HepG2 (cell line): ENCODE data around the gene ZFHX3. TPM values are rescaled to one million over a fixed set of nuclear protein-coding genes. Genes with fewer than 3 reads are reported as not detected.
A peak's percentile ranks its signal among the peaks of the same experiment; 100 is the strongest.

ENCODE experiments used
- ATAC-seq: fragments of 200-7000 bp; cut with Tn5 transposase; 3 replicates; pipeline ENCODE4 v1.9.1; 2020; ENCODE audit warnings: mild to moderate bottlenecking, moderate library complexity
- BruUV-seq: library from RNA; stranded (reverse); fragments of 400-500 nt; replicated peaks from 2 replicates; lab custom pipeline; 2021; lab: Mats Ljungman, UMichigan
- CTCF ChIA-PET: fragments of 300-600 bp; formaldehyde crosslinking; extraction: SDS; loops from one replicate; lab custom pipeline; 2021; ENCODE audit warnings: low total read pairs, inconsistent platforms, low intra/inter-chr PET ratio; lab: Yijun Ruan, JAX
- POLR2A ChIA-PET: fragments of 350-600 bp; sonication (Branson Sonifier 250); formaldehyde crosslinking; loops from one replicate; lab custom pipeline; 2020; ENCODE audit warnings: antibody characterized with exemption, inconsistent platforms; lab: Yijun Ruan, JAX
- DNase-seq: peaks from one replicate; pipeline ENCODE4 v3.0.0-alpha.2; 2015; ENCODE audit warnings: low spot score
- FAIRE-seq: peaks from 3 replicates; lab custom pipeline; 2011; peaks lifted over from hg19 to GRCh38; lab: Jason Lieb, UNC
- H2AFZ ChIP-seq: one replicate; pipeline ENCODE4 v1.6.1; 2011; ENCODE audit warnings: low read length, inconsistent platforms
- H3K27ac ChIP-seq: fragments of 300-600 bp; 3 replicates; pipeline ENCODE4 v1.8.0; 2011; ENCODE audit warnings: mixed run types, mild to moderate bottlenecking, mixed read lengths, low read length, inconsistent platforms; ENCODE audit not compliant: insufficient read depth; ENCODE audit errors: extremely low read length
- H3K27me3 ChIP-seq, 2 experiments: fragments of 200-600 bp in 1 of 2; 2 replicates in 1 of 2; 3 replicates in 1 of 2; pipeline versions ENCODE4 v1.6.0 to v1.8.0; 2011; ENCODE audit warnings: low read length in 2 of 2, mild to moderate bottlenecking in 2 of 2, moderate library complexity in 2 of 2, inconsistent platforms in 1 of 2; ENCODE audit not compliant: insufficient read depth in 2 of 2, control insufficient read depth in 1 of 2
- H3K36me3 ChIP-seq, 2 experiments: fragments of 200-600 bp in 1 of 2; replicated peaks in 1 of 2; 2 replicates in 1 of 2; 3 replicates in 1 of 2; pipeline versions ENCODE4 v1.5.1 to v1.8.0; 2011; ENCODE audit warnings: low read length in 2 of 2, inconsistent platforms in 1 of 2; ENCODE audit not compliant: insufficient read depth in 2 of 2, control insufficient read depth in 1 of 2
- H3K4me1 ChIP-seq: 2 replicates; pipeline ENCODE4 v1.5.1; 2012; ENCODE audit warnings: low read length, inconsistent platforms; ENCODE audit not compliant: insufficient read depth
- H3K4me2 ChIP-seq: 2 replicates; pipeline ENCODE4 v1.6.0; 2011; ENCODE audit warnings: low read depth, low read length, inconsistent platforms
- H3K4me3 ChIP-seq, 3 experiments: fragments of 200-600 bp in 1 of 3; sonication (generic), shearing (Covaris generic) in 1 of 3; replicated peaks in 1 of 3; 2 replicates each; pipeline ENCODE4 v1.5.1; 2011 to 2016; ENCODE audit warnings: low read length in 3 of 3, inconsistent platforms in 2 of 3, low read depth in 2 of 3, mild to moderate bottlenecking in 2 of 3, control low read depth in 1 of 3, mixed read lengths in 1 of 3; ENCODE audit not compliant: insufficient read depth in 1 of 3
- H3K79me2 ChIP-seq: one replicate; pipeline ENCODE4 v1.6.1; 2011; ENCODE audit warnings: low read length, inconsistent platforms; ENCODE audit not compliant: insufficient read depth
- H3K9ac ChIP-seq: 2 replicates; pipeline ENCODE4 v1.6.0; 2011; ENCODE audit warnings: mild to moderate bottlenecking, low read depth, low read length, inconsistent platforms; ENCODE audit not compliant: insufficient read depth
- H3K9me3 ChIP-seq: 2 replicates; pipeline ENCODE4 v1.5.1; 2012; ENCODE audit warnings: mild to moderate bottlenecking, low read length
- H4K20me1 ChIP-seq: 2 replicates; pipeline ENCODE4 v1.6.0; 2011; ENCODE audit warnings: inconsistent platforms, mild to moderate bottlenecking, low read length, moderate library complexity; ENCODE audit not compliant: insufficient read depth
- ARNT2 ChIP-seq: sonication (generic); formaldehyde crosslinking; IDR thresholded peaks from 2 replicates; pipeline ENCODE4 v1.8.0; 2022; ENCODE audit warnings: mild to moderate bottlenecking, low read depth, missing genetic modification reagents, moderate library complexity
- FOXK1 ChIP-seq: sonication (generic); formaldehyde crosslinking; IDR thresholded peaks from 2 replicates; pipeline ENCODE4 v1.4.0; 2020; ENCODE audit warnings: low read depth, missing genetic modification reagents, borderline replicate concordance
- IRF2 ChIP-seq: IDR thresholded peaks from 2 replicates; pipeline ENCODE4 v1.6.1; 2018; ENCODE audit warnings: missing genetic modification reagents, missing compliant biosample characterization
- ISX ChIP-seq: sonication (generic); formaldehyde crosslinking; conservative IDR thresholded peaks from 2 replicates; pipeline ENCODE4 v1.5.0; 2020; ENCODE audit warnings: missing genetic modification reagents
- NR0B2 ChIP-seq: sonication (generic); formaldehyde crosslinking; IDR thresholded peaks from 2 replicates; pipeline ENCODE4 v1.4.0; 2020; ENCODE audit warnings: mild to moderate bottlenecking, missing genetic modification reagents
- RBM22 ChIP-seq: fragments of 200-400 bp; formaldehyde crosslinking; optimal IDR thresholded peaks from 2 replicates; pipeline ENCODE3; 2017; ENCODE audit warnings: mild to moderate bottlenecking, low read length, moderate library complexity
- SMAD3 ChIP-seq: sonication (generic); formaldehyde crosslinking; IDR thresholded peaks from 2 replicates; pipeline ENCODE4 v1.4.0; 2020; ENCODE audit warnings: missing genetic modification reagents
- SNAPC4 ChIP-seq: sonication (generic); formaldehyde crosslinking; IDR thresholded peaks from 2 replicates; pipeline ENCODE4 v1.4.0; 2020; ENCODE audit warnings: mild to moderate bottlenecking, missing genetic modification reagents
- ZNF317 ChIP-seq: sonication (generic); formaldehyde crosslinking; IDR thresholded peaks from 2 replicates; pipeline ENCODE4 v1.5.0; 2020; ENCODE audit warnings: mild to moderate bottlenecking, missing genetic modification reagents
- ZNF547 ChIP-seq: sonication (generic); formaldehyde crosslinking; IDR thresholded peaks from 2 replicates; pipeline ENCODE4 v1.5.1; 2020; ENCODE audit warnings: mild to moderate bottlenecking, missing genetic modification reagents
- ZNF570 ChIP-seq: sonication (generic); formaldehyde crosslinking; IDR thresholded peaks from 2 replicates; pipeline ENCODE4 v1.4.0; 2020; ENCODE audit warnings: mild to moderate bottlenecking, missing genetic modification reagents, borderline replicate concordance
- ZNF841 ChIP-seq: sonication (generic); formaldehyde crosslinking; IDR thresholded peaks from 2 replicates; pipeline ENCODE4 v1.8.1; 2023; ENCODE audit warnings: missing genetic modification reagents, borderline replicate concordance
- ZSCAN12 ChIP-seq: sonication (generic); formaldehyde crosslinking; IDR thresholded peaks from 2 replicates; pipeline ENCODE4 v1.9.0; 2021; ENCODE audit warnings: mild to moderate bottlenecking, missing genetic modification reagents
- ZSCAN21 ChIP-seq: sonication (generic); formaldehyde crosslinking; IDR thresholded peaks from 2 replicates; pipeline ENCODE4 v1.8.0; 2022; ENCODE audit warnings: mild to moderate bottlenecking, missing genetic modification reagents, moderate library complexity, borderline replicate concordance
- WGBS: methylation state at CpG from one replicate; pipeline ENCODE4 v1.1.6; 2017; ENCODE audit warnings: low lambda C conversion rate; 5-methylcytosine and 5-hydroxymethylcytosine counted together
- in situ Hi-C: cut with HindIII; loops from 2 replicates; pipeline ENCODE4 v1.10.0; 2017; ENCODE audit warnings: low pct_unique_long_range_greater_than_20kb; ENCODE audit not compliant: extremely low pct_ligation_motif_present
- intact Hi-C: fragments of 100-400 bp; cut with micrococcal nuclease; formaldehyde crosslinking; loops from one replicate; pipeline ENCODE4 v1.10.0; 2022; ENCODE audit not compliant: unreplicated experiment
- polyA plus RNA-seq, 8 experiments: library from polyadenylated mRNA; depleted of rRNA in 3 of 8; stranded (reverse) in 7 of 8; unstranded in 1 of 8; fragments of >200 nt; fragmentation: Illumina TruSeq in 4 of 8; extraction: Trizol in 4 of 8; gene quantifications; 2 replicates each; pipeline versions ENCODE4 v1.2.1 to v1.2.3, GENCODE V29; 2011 to 2016; ENCODE audit warnings: low read depth in 4 of 8, missing spikeins in 1 of 8, mixed read lengths in 1 of 8; ENCODE audit not compliant: insufficient read depth in 1 of 8
- total RNA-seq, 5 experiments: library from RNA; depleted of rRNA; stranded (reverse); fragments of >200 nt; fragmentation: Illumina TruSeq; extraction: Trizol; gene quantifications; 2 replicates each; pipeline ENCODE4 v1.2.3, GENCODE V29; 2016; ENCODE audit warnings: low read depth in 1 of 5

Gene ZFHX3
- total and polyA plus RNA-seq, 2 of the 13 experiments (the other 11 are each of a cell fraction or from before 2014, with no cell fraction given): 5.0 to 6.0 TPM

DNA sequence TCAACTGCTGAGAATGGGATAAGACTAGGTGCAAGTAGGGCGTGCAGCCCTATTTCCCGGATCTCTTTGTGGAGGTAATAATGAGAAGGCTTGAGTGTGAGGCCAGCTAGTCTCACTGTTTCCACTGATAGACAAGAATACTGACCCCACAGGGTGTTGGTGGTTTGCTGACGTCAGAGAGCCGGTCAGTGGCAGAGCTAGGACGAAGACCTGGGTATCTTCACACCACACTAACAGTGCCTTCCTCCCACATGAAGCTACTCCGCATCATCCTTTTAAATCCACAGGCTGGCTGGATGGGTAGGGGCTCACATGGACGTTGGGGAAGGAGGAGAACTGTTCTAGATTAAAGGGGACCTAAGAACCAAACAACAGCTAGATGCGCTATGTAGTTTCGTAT is 68.0 kb downstream of the ZFHX3 start:
- FAIRE-seq (no peak), DNase-seq (no peak), ATAC-seq (no peak)
- H3K4me2 ChIP-seq: no peak overlapping the region
- no peak overlapping the region for H3K4me3 ChIP-seq
- in situ Hi-C loops: no loop called here
- H3K9me3 ChIP-seq: no peaks in the 10 kb centered on the region
- no peak overlapping the region for H2AFZ ChIP-seq
- H3K79me2 ChIP-seq: peaks cover 83% of the 10 kb centered on the region
- H3K36me3 ChIP-seq: peaks cover 3 to 4% of the 10 kb centered on the region in 2 experiments; a peak in 2 of 5 replicates
- peaks cover 39% of the 10 kb centered on the region; the same call in 1 of the 2 replicates for H4K20me1 ChIP-seq
- intact Hi-C loops: no loop called here
- H3K27ac ChIP-seq: no peak overlapping the region
- H3K9ac ChIP-seq: no peak overlapping the region
- CTCF ChIA-PET: no interaction called here
- no peaks in the 10 kb centered on the region for H3K27me3 ChIP-seq
- H3K4me1 ChIP-seq: peaks cover 50% of the 10 kb centered on the region
- peak; percentile 50 for TF ChIP-seq RBM22
- no peak for TF ChIP-seq ZSCAN12 (CRISPR knock-in tag)
- 95% methylated on average over 9 of the region's 9 CpGs for WGBS
- no TSS peak for BruUV-seq
- POLR2A ChIA-PET: interaction anchor here (1.4 kb wide), 1 partner anchor 17 kb away, joined by 3 read pairs; no protein-coding TSS in a partner anchor

- no peaks in the 10 kb centered on the region for H3K9me3 ChIP-seq
- H3K27ac ChIP-seq: no peak overlapping the region
- no peak overlapping the region for H3K9ac ChIP-seq
- no peak overlapping the region for H3K4me2 ChIP-seq
- H3K36me3 ChIP-seq: peaks cover 4% of the 10 kb centered on the region in 2 experiments; a peak in 3 of 5 replicates
- no peak overlapping the region for H3K4me3 ChIP-seq
- no peaks in the 10 kb centered on the region for H3K27me3 ChIP-seq
- intact Hi-C loops: no loop called here
- in situ Hi-C loops: no loop called here
- H3K79me2 ChIP-seq: peaks cover 79% of the 10 kb centered on the region
- DNase-seq (no peak), ATAC-seq (no peak), FAIRE-seq (no peak)
- H4K20me1 ChIP-seq: peaks cover 28% of the 10 kb centered on the region; the same call in 1 of the 2 replicates
- BruUV-seq: no TSS peak
- H2AFZ ChIP-seq: no peak overlapping the region
- peaks cover 50% of the 10 kb centered on the region for H3K4me1 ChIP-seq
- ChIA-PET POLR2A (no interaction called here), CTCF (no interaction called here)
- 94% methylated on average over 7 of the region's 7 CpGs for WGBS
- no peak for TF ChIP-seq ARNT2 (CRISPR knock-in tag)
- TF ChIP-seq NR0B2 (CRISPR knock-in tag): no peak
- TF ChIP-seq IRF2 (CRISPR knock-in tag): no peak
- no peak for TF ChIP-seq ZNF547 (CRISPR knock-in tag)
- TF ChIP-seq FOXK1 (CRISPR knock-in tag): no peak
- TF ChIP-seq ZSCAN21 (CRISPR knock-in tag): no peak
- TF ChIP-seq SNAPC4: no peak
- TF ChIP-seq SMAD3: no peak
- no peak for TF ChIP-seq ISX (CRISPR knock-in tag)
- no peak for TF ChIP-seq ZNF317 (CRISPR knock-in tag)
- TF ChIP-seq ZNF841 (CRISPR knock-in tag): no peak
- TF ChIP-seq ZNF570 (CRISPR knock-in tag): no peak
These were observed 69.7 kb downstream of the ZFHX3 start for GRCh38 chr16:72978212-72978611.
